Right atrium auricular region (tissue), 2 donors: Measurements from ENCODE around the gene KIFAP3. TPM values are rescaled to one million over a fixed set of nuclear protein-coding genes. Genes with fewer than 3 reads are reported as not detected.
"Not testable (repeated sequence)": the region's sequence is repeated elsewhere in the genome, so short reads cannot be mapped to it uniquely, and the experiment has no call there.

ENCODE experiments used
- DNase-seq: peaks from one replicate; pipeline ENCODE4 v3.0.0-alpha.2; 2019; ENCODE audit warnings: low spot score
- H3K27ac ChIP-seq, 2 donors: fragments of 200-600 bp; sonication (generic); 1 replicate in 1 of 2; 2 replicates in 1 of 2; pipeline ENCODE4 v1.5.1; 2016 to 2019
- H3K27me3 ChIP-seq, 2 donors: fragments of 200-600 bp; sonication (generic); one replicate each; pipeline versions ENCODE4 v1.5.1 to v1.6.0; 2017 to 2019
- H3K36me3 ChIP-seq: fragments of 200-600 bp; sonication (generic); one replicate; pipeline ENCODE4 v1.5.1; 2016
- H3K4me1 ChIP-seq, 2 donors: fragments of 200-600 bp; sonication (generic); one replicate each; pipeline versions ENCODE4 v1.5.1 to v1.6.0; 2017 to 2019
- H3K4me3 ChIP-seq, 2 donors: fragments of 200-600 bp; sonication (generic); 1 replicate in 1 of 2; 2 replicates in 1 of 2; pipeline ENCODE4 v1.5.1; 2017 to 2019; ENCODE audit warnings: mild to moderate bottlenecking in 1 of 2, moderate library complexity in 1 of 2
- H3K9me3 ChIP-seq, 2 donors: fragments of 200-600 bp; sonication (generic); one replicate each; pipeline ENCODE4 v1.5.1; 2019
- CTCF ChIP-seq, 2 donors: fragments of 200-600 bp; sonication (generic); IDR thresholded peaks; one replicate each; pipeline ENCODE4 v1.5.1; 2019; ENCODE audit warnings: antibody characterized with exemption in 2 of 2
- total RNA-seq, 2 donors: library from RNA; depleted of rRNA; stranded (reverse); fragments of >200 nt; gene quantifications; one replicate each; pipeline ENCODE4 v1.1.0, GENCODE V29; 2016

KIFAP3 gene
- total RNA-seq, 2 donors from 2014 or later, result 52.3 to 62.2 TPM

GRCh38 chr1:169878498-169878897, 196.0 kb downstream of the KIFAP3 start:
- Histone ChIP-seq H3K4me1 (peaks cover 0 to 11% of the 10 kb centered on the region in 2 donors), H3K27ac (peak overlapping the region in 1 of 2 donors; percentile 3), H3K27me3 (no peaks in the 10 kb centered on the region), H3K36me3 (peaks cover 40% of the 10 kb centered on the region), H3K9me3 (no peaks in the 10 kb centered on the region), H3K4me3 (no peak overlapping the region)
- TF ChIP-seq CTCF (IDR thresholded peaks at IDR 0.05), result no peak
- no peak for DNase-seq

- no peaks in the 10 kb centered on the region for H3K9me3 ChIP-seq
- peak overlapping the region in 1 of 2 donors; percentile 3 for H3K27ac ChIP-seq
- no peak overlapping the region for H3K4me3 ChIP-seq
- peaks cover 0 to 11% of the 10 kb centered on the region in 2 donors for H3K4me1 ChIP-seq
- no peaks in the 10 kb centered on the region for H3K27me3 ChIP-seq
- TF ChIP-seq CTCF (IDR thresholded peaks at IDR 0.05), result no peak
- no peak for DNase-seq
- H3K36me3 ChIP-seq, result peaks cover 42% of the 10 kb centered on the region
These were observed 196.5 kb downstream of the KIFAP3 start for GRCh38 chr1:169877800-169878491.

GRCh38 chr1:169874229-169874628, 200.3 kb downstream of the KIFAP3 start:
- H3K9me3 ChIP-seq, result no peaks in the 10 kb centered on the region
- H3K4me3 ChIP-seq, result no peak overlapping the region
- no peak for TF ChIP-seq CTCF (IDR thresholded peaks at IDR 0.05)
- H3K36me3 ChIP-seq, result peaks cover 78% of the 10 kb centered on the region
- H3K27me3 ChIP-seq, result no peaks in the 10 kb centered on the region
- H3K27ac ChIP-seq, result no peak overlapping the region
- H3K4me1 ChIP-seq, result peaks cover 0 to 10% of the 10 kb centered on the region in 2 donors
- DNase-seq, result no peak

- Histone ChIP-seq H3K4me3 (no peak overlapping the region), H3K36me3 (peaks cover 83% of the 10 kb centered on the region), H3K27ac (no peak overlapping the region), H3K27me3 (no peaks in the 10 kb centered on the region), H3K9me3 (no peaks in the 10 kb centered on the region), H3K4me1 (peaks cover 0 to 4% of the 10 kb centered on the region in 2 donors)
- no peak for TF ChIP-seq CTCF (IDR thresholded peaks at IDR 0.05)
- no peak for DNase-seq
These were observed 200.8 kb downstream of the KIFAP3 start for GRCh38 chr1:169873582-169874199.

- no peak for TF ChIP-seq CTCF (IDR thresholded peaks at IDR 0.05)
- no peak for DNase-seq
These were observed 201.6 kb downstream of the KIFAP3 start for GRCh38 chr1:169872906-169873305.

GRCh38 chr1:169871988-169872387, 202.5 kb downstream of the KIFAP3 start:
- not testable (repeated sequence) for H3K4me3 ChIP-seq, H3K27me3 ChIP-seq, H3K4me1 ChIP-seq, H3K27ac ChIP-seq, H3K9me3 ChIP-seq, DNase-seq
- H3K36me3 ChIP-seq, result peaks cover 95% of the 10 kb centered on the region

More at GRCh38 chr1:169872906-169873305, 201.6 kb downstream of the KIFAP3 start:
- peaks cover 90% of the 10 kb centered on the region for H3K36me3 ChIP-seq
- no peaks in the 10 kb centered on the region for H3K4me1 ChIP-seq
- H3K27ac ChIP-seq, result no peak overlapping the region
- H3K27me3 ChIP-seq, result no peaks in the 10 kb centered on the region
- no peak overlapping the region for H3K4me3 ChIP-seq
- H3K9me3 ChIP-seq, result no peaks in the 10 kb centered on the region

Other genes with a start within 250 kb of the KIFAP3 start
- 1 to 10 TPM; 6.4 to 6.5 TPM for gene SCYL3, start 180.8 kb downstream of the KIFAP3 start, total RNA-seq
- gene NTMT2, start 71.3 kb upstream of the KIFAP3 start, total RNA-seq, result 1 to 10 TPM in 1 of 2 donors, not detected in 1; 1.9 TPM